Smooth muscle cell (in vitro differentiated cells): ENCODE data around the gene RNASE9. TPM values are rescaled to one million over a fixed set of nuclear protein-coding genes. Genes with fewer than 3 reads are reported as not detected.
"Not testable (repeated sequence)": the region's sequence is repeated elsewhere in the genome, so short reads cannot be mapped to it uniquely, and the experiment has no call there.

Source experiments
- DNase-seq: peaks from one replicate; lab custom pipeline; 2025; ENCODE audit not compliant: unreplicated experiment; lab: John Stamatoyannopoulos, UW
- H2AFZ ChIP-seq: fragments of 200-600 bp; sonication (generic); 2 replicates; pipeline ENCODE4 v1.6.0; 2016; ENCODE audit warnings: antibody characterized with exemption, low read depth, mild to moderate bottlenecking
- H3F3A ChIP-seq: fragments of 200-600 bp; sonication (generic); 2 replicates; pipeline ENCODE4 v1.6.0; 2017; ENCODE audit warnings: antibody characterized with exemption, low read depth
- H3K27ac ChIP-seq: fragments of 200-600 bp; sonication (generic); 2 replicates; pipeline ENCODE4 v1.5.1; 2016; ENCODE audit warnings: low read depth, mild to moderate bottlenecking
- H3K27me3 ChIP-seq: fragments of 200-600 bp; sonication (generic); 2 replicates; pipeline ENCODE4 v1.6.1; 2016; ENCODE audit warnings: low read depth, mild to moderate bottlenecking
- H3K36me3 ChIP-seq: fragments of 200-600 bp; sonication (generic); 2 replicates; pipeline ENCODE4 v1.5.1; 2016; ENCODE audit warnings: low read depth
- H3K4me1 ChIP-seq: fragments of 200-600 bp; sonication (generic); 2 replicates; pipeline ENCODE4 v1.5.1; 2016; ENCODE audit warnings: low read depth
- H3K4me2 ChIP-seq: fragments of 200-600 bp; sonication (generic); 2 replicates; pipeline ENCODE4 v1.6.0; 2016; ENCODE audit warnings: mild to moderate bottlenecking
- H3K4me3 ChIP-seq: fragments of 200-600 bp; sonication (generic); 2 replicates; pipeline ENCODE4 v1.5.1; 2016; ENCODE audit warnings: mild to moderate bottlenecking
- H3K79me2 ChIP-seq: fragments of 200-600 bp; sonication (generic); 2 replicates; pipeline ENCODE4 v1.6.0; 2016; ENCODE audit warnings: low read depth, mild to moderate bottlenecking
- H3K9ac ChIP-seq: fragments of 200-600 bp; sonication (generic); 2 replicates; pipeline ENCODE4 v1.6.0; 2016; ENCODE audit warnings: low read depth
- H3K9me3 ChIP-seq: fragments of 200-600 bp; sonication (generic); replicated peaks from 2 replicates; pipeline ENCODE4 v1.5.1; 2016; ENCODE audit warnings: low read depth
- H4K20me1 ChIP-seq: fragments of 200-600 bp; sonication (generic); 2 replicates; pipeline ENCODE4 v1.6.0; 2016; ENCODE audit warnings: low read depth
- WGBS: methylation state at CpG from one replicate; pipeline ENCODE4 v1.1.7; 2016; ENCODE audit warnings: low lambda C conversion rate; 5-methylcytosine and 5-hydroxymethylcytosine counted together
- polyA plus RNA-seq: library from polyadenylated mRNA; unstranded; fragments of >200 nt; fragmentation: Nextera tagmentation; extraction: Ambion mirVana; gene quantifications from 2 replicates; pipeline ENCODE4 v1.2.1, GENCODE V29; 2016
- total RNA-seq: library from RNA; depleted of rRNA; stranded (reverse); fragments of >200 nt; gene quantifications from 2 replicates; pipeline ENCODE4 v1.2.3, GENCODE V29; 2014
- TF ChIP-seq, protein P1 (sequence below): fragments of 200-600 bp; sonication (generic); IDR thresholded peaks from 2 replicates; pipeline ENCODE4 v1.5.1; 2017; ENCODE audit warnings: borderline replicate concordance, mild to moderate bottlenecking, antibody characterized with exemption; ENCODE audit not compliant: insufficient read depth, poor library complexity, severe bottlenecking

RNASE9 gene
- total and polyA plus RNA-seq, 2 experiments from 2014 or later: not detected

DNA sequence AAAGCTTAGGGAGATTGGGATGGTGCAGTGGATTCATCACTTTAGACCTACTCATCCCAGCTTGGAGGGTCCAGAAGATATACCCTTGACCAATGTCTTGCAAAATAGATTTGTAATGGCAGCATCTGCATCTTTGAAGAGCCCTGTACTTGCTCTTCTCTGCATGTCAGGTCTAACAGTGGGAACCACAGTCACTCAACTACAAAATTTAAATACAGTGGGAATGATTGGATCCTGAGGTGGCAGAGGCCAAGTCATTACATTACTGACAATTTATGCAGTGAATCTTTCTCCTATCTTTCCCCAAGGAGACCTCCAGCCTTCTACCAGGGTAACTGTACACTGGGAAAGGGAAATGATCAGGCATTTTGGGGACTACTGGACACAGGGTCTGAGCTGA, 8.2 kb upstream of the RNASE9 start:
- Histone ChIP-seq H4K20me1 (no peaks in the 10 kb centered on the region), H2AFZ (no peak overlapping the region), H3F3A (no peaks in the 10 kb centered on the region), H3K4me1 (no peaks in the 10 kb centered on the region), H3K9me3 (no peaks in the 10 kb centered on the region), H3K4me2 (no peak overlapping the region), H3K9ac (no peak overlapping the region), H3K4me3 (no peak overlapping the region), H3K27me3 (no peaks in the 10 kb centered on the region), H3K79me2 (no peaks in the 10 kb centered on the region), H3K36me3 (no peaks in the 10 kb centered on the region), H3K27ac (no peak overlapping the region)
- DNase-seq: no peak
- TF ChIP-seq, protein P1, sequence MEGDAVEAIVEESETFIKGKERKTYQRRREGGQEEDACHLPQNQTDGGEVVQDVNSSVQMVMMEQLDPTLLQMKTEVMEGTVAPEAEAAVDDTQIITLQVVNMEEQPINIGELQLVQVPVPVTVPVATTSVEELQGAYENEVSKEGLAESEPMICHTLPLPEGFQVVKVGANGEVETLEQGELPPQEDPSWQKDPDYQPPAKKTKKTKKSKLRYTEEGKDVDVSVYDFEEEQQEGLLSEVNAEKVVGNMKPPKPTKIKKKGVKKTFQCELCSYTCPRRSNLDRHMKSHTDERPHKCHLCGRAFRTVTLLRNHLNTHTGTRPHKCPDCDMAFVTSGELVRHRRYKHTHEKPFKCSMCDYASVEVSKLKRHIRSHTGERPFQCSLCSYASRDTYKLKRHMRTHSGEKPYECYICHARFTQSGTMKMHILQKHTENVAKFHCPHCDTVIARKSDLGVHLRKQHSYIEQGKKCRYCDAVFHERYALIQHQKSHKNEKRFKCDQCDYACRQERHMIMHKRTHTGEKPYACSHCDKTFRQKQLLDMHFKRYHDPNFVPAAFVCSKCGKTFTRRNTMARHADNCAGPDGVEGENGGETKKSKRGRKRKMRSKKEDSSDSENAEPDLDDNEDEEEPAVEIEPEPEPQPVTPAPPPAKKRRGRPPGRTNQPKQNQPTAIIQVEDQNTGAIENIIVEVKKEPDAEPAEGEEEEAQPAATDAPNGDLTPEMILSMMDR: no peak

DNA sequence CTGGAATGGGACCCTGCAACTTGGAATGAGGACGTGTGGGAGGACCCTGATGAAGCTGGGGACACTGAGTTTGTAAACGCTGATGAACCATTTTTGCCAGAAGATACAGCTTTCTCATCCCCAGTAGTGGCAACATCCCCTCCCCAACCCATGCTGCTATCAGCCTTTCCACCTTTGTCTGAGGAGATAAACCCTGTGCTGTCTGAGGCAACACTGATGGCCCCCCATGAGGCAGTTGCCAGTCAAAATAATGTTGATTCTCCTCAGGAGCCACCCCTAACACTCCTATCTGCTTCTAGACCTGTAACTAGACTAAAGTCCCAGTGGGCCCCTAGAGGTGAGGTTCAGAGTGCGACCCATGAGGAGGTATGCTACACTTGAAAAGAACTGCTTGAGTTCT, 7.5 kb upstream of the RNASE9 start:
- H2AFZ ChIP-seq: no peak overlapping the region
- H3K27me3 ChIP-seq: no peaks in the 10 kb centered on the region
- WGBS: 91% methylated on average over 3 of the region's 3 CpGs
- no peak for DNase-seq
- H3F3A ChIP-seq: no peaks in the 10 kb centered on the region
- no peaks in the 10 kb centered on the region for H4K20me1 ChIP-seq
- no peak overlapping the region for H3K9ac ChIP-seq
- TF ChIP-seq, protein P1: no peak
- no peaks in the 10 kb centered on the region for H3K79me2 ChIP-seq
- no peak overlapping the region for H3K4me2 ChIP-seq
- H3K4me3 ChIP-seq: no peak overlapping the region
- H3K27ac ChIP-seq: no peak overlapping the region
- H3K36me3 ChIP-seq: no peaks in the 10 kb centered on the region
- no peaks in the 10 kb centered on the region for H3K4me1 ChIP-seq
- no peaks in the 10 kb centered on the region for H3K9me3 ChIP-seq

DNA sequence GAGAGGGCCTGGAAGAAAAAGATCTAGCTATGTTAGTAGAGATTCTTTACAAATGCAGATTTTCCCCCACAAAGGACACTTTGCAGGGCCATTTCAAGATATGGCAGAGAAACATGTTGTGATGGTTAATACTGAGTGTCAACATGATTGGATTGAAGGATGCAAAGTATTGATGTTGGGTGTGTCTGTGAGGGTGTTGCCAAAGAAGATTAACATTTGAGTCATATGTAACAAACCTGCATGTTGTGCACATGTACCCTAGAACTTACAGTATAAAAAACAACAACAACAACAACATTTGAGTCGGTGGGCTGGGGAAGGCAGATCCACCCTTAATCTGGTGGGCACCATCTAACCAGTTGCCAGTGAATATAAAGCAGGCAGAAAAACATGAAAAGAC, 6.4 kb upstream of the RNASE9 start:
- H3K4me1 ChIP-seq, H4K20me1 ChIP-seq, H3K79me2 ChIP-seq, H3K27ac ChIP-seq, H3K9ac ChIP-seq, H3K4me3 ChIP-seq, H3K4me2 ChIP-seq, H3K9me3 ChIP-seq, H3F3A ChIP-seq, H2AFZ ChIP-seq, DNase-seq, H3K36me3 ChIP-seq, H3K27me3 ChIP-seq: not testable (repeated sequence)
- whole genome bisulfite sequencing: 94% methylated on average over 1 of the region's 1 CpG

DNA sequence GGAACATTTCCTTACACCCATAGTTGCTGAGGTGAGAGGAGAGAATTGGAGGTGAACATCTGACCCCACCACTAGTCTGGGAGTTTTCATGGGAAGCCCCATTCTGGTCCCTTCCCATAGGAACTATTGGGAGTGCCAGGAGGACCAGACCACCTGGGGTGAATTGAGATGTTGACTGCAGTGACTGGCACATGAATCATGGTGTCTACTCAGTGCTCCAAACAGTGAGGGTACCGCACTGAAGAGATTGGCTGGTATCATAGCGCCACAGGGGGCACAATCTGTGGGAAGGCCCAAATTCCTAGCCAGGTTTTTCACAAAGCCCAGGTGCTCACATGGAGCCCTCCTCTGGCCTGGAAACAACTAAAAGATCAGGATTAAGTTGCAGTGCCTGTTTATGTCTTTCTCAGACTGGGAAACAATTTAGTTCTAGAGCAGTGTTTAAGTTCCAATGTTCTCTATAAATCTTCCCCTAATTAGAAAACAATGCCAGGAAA, 3.7 kb upstream of the RNASE9 start:
- no peaks in the 10 kb centered on the region for H3K36me3 ChIP-seq
- H3K9ac ChIP-seq: no peak overlapping the region
- H3K4me2 ChIP-seq: no peak overlapping the region
- no peaks in the 10 kb centered on the region for H3F3A ChIP-seq
- H3K4me1 ChIP-seq: peaks cover 12% of the 10 kb centered on the region
- no peak overlapping the region for H3K27ac ChIP-seq
- no peaks in the 10 kb centered on the region for H3K9me3 ChIP-seq
- no peak for DNase-seq
- 83% methylated on average over 2 of the region's 2 CpGs for WGBS
- H4K20me1 ChIP-seq: no peaks in the 10 kb centered on the region
- no peaks in the 10 kb centered on the region for H3K79me2 ChIP-seq
- TF ChIP-seq, protein P1: no peak
- H3K4me3 ChIP-seq: no peak overlapping the region
- H3K27me3 ChIP-seq: no peaks in the 10 kb centered on the region
- H2AFZ ChIP-seq: no peak overlapping the region
